HCT116 (cell line): ENCODE measurements around the gene CMBL. TPM values are rescaled to one million over a fixed set of nuclear protein-coding genes. Genes with fewer than 3 reads are reported as not detected.
A peak's percentile ranks its signal among the peaks of the same experiment; 100 is the strongest.

Experiments
- ATAC-seq: fragments of 200-7000 bp; cut with Tn5 transposase; 2 replicates; pipeline ENCODE4 v1.9.1; 2020; ENCODE audit warnings: mild to moderate bottlenecking, moderate library complexity
- BruUV-seq: library from RNA; stranded (reverse); fragments of 400-500 nt; replicated peaks from 2 replicates; lab custom pipeline; 2021; lab: Mats Ljungman, UMichigan
- CTCF ChIA-PET: fragments of 300-600 bp; sonication (Branson Sonifier 250); formaldehyde crosslinking; loops from one replicate; lab custom pipeline; 2021; ENCODE audit warnings: antibody characterized with exemption; lab: Charles Lee
- POLR2A ChIA-PET: fragments of 300-600, 350-600 bp; sonication (Branson Sonifier 250); formaldehyde crosslinking; loops from one replicate; lab custom pipeline; 2021; ENCODE audit warnings: antibody characterized with exemption; lab: Charles Lee
- RAD21 ChIA-PET, 2 experiments: fragments of 300-600 bp; sonication (Branson Sonifier 250); formaldehyde crosslinking; loops; one replicate each; lab custom pipeline; 2023; ENCODE audit warnings: low total read pairs in 2 of 2; ENCODE audit not compliant: uncharacterized antibody in 2 of 2, unreplicated experiment in 2 of 2, low non-redundant PET in 1 of 2; lab: Charles Lee
- DNase-seq: peaks from one replicate; pipeline ENCODE4 v3.0.0-alpha.2; 2010; ENCODE audit warnings: low read depth, low spot score
- H2AFZ ChIP-seq: fragments of 200-600 bp; shearing (Covaris generic), sonication (generic); 2 replicates; pipeline ENCODE4 v1.6.1; 2017; ENCODE audit warnings: low read depth, mixed run types, mixed read lengths, antibody characterized with exemption, low read length; ENCODE audit not compliant: poor library complexity, severe bottlenecking
- H3K27ac ChIP-seq: 2 replicates; pipeline ENCODE4 v1.5.1; 2012; ENCODE audit warnings: low read depth, low read length
- H3K27me3 ChIP-seq: fragments of 200-600 bp; sonication (generic); 2 replicates; pipeline ENCODE4 v1.6.1; 2016; ENCODE audit warnings: mixed run types, low read length, mixed read lengths; ENCODE audit not compliant: insufficient read depth
- H3K36me3 ChIP-seq, 2 experiments: fragments of 200-500 bp in 1 of 2; fragments of 200-600 bp in 1 of 2; sonication (Bioruptor generic) in 1 of 2; sonication (generic) in 1 of 2; 2 replicates each; pipeline versions ENCODE4 v1.5.1 to v1.6.1; 2014 to 2016; ENCODE audit warnings: low read length in 2 of 2, inconsistent platforms in 1 of 2, mixed read lengths in 1 of 2, mixed run types in 1 of 2; ENCODE audit not compliant: insufficient read depth in 2 of 2, control insufficient read depth in 1 of 2
- H3K4me1 ChIP-seq, 2 experiments: fragments of 200-600 bp in 1 of 2; sonication (generic) in 1 of 2; 2 replicates each; pipeline versions ENCODE4 v1.5.1 to v1.6.1; 2012 to 2017; ENCODE audit warnings: low read length in 2 of 2, inconsistent platforms in 1 of 2, mild to moderate bottlenecking in 1 of 2, mixed read lengths in 1 of 2, mixed run types in 1 of 2, moderate library complexity in 1 of 2; ENCODE audit not compliant: insufficient read depth in 2 of 2, control insufficient read depth in 1 of 2
- H3K4me2 ChIP-seq: fragments of 200-600 bp; sonication (generic); 2 replicates; pipeline ENCODE4 v1.6.1; 2017; ENCODE audit warnings: mixed run types, low read length, mixed read lengths
- H3K4me3 ChIP-seq, 2 experiments: fragments of 200-600 bp in 1 of 2; sonication (generic) in 1 of 2; replicated peaks in 1 of 2; 2 replicates each; pipeline ENCODE4 v1.5.1; 2011 to 2016; ENCODE audit warnings: low read length in 2 of 2, control low read depth in 1 of 2, low read depth in 1 of 2, mild to moderate bottlenecking in 1 of 2, mixed read lengths in 1 of 2, mixed run types in 1 of 2
- H3K79me2 ChIP-seq: fragments of 200-600 bp; sonication (generic); 2 replicates; pipeline ENCODE4 v1.6.1; 2017; ENCODE audit warnings: mild to moderate bottlenecking, mixed run types, low read length, moderate library complexity, mixed read lengths; ENCODE audit not compliant: insufficient read depth
- H3K9ac ChIP-seq: fragments of 200-600 bp; sonication (generic); 2 replicates; pipeline ENCODE4 v1.6.1; 2016; ENCODE audit warnings: low read length, mixed read lengths
- H3K9me2 ChIP-seq: fragments of 200-600 bp; sonication (generic), shearing (Covaris generic); 2 replicates; pipeline ENCODE4 v1.6.1; 2017; ENCODE audit warnings: mixed run types, mild to moderate bottlenecking, moderate library complexity; ENCODE audit not compliant: insufficient read depth
- H3K9me3 ChIP-seq, 2 experiments: fragments of 200-500 bp in 1 of 2; fragments of 200-600 bp in 1 of 2; sonication (Bioruptor generic) in 1 of 2; sonication (generic) in 1 of 2; 2 replicates each; pipeline ENCODE4 v1.6.1; 2014 to 2017; ENCODE audit warnings: low read length in 2 of 2, mixed read lengths in 2 of 2, inconsistent platforms in 1 of 2, low read depth in 1 of 2, mild to moderate bottlenecking in 1 of 2, mixed run types in 1 of 2, moderate library complexity in 1 of 2; ENCODE audit not compliant: control insufficient read depth in 1 of 2, insufficient read depth in 1 of 2
- H4K20me1 ChIP-seq: fragments of 200-600 bp; sonication (generic), shearing (Covaris generic); 2 replicates; pipeline ENCODE4 v1.6.1; 2017; ENCODE audit warnings: mixed run types, mild to moderate bottlenecking, moderate library complexity; ENCODE audit not compliant: insufficient read depth
- CBX3 ChIP-seq: IDR thresholded peaks from 2 replicates; pipeline ENCODE4 v1.6.1; 2012; ENCODE audit warnings: low read depth
- CEBPB ChIP-seq: IDR thresholded peaks from 2 replicates; pipeline ENCODE4 v1.6.1; 2012; ENCODE audit warnings: low read depth
- CTCF ChIP-seq, 3 experiments: fragments of 200-600 bp in 1 of 3; sonication (generic) in 1 of 3; IDR thresholded peaks in 2 of 3; conservative IDR thresholded peaks in 1 of 3; 2 replicates each; pipeline ENCODE4 v1.5.1; 2012 to 2017; ENCODE audit warnings: low read depth in 2 of 3, low read length in 2 of 3, antibody characterized with exemption in 1 of 3, borderline replicate concordance in 1 of 3, control low read depth in 1 of 3, mild to moderate bottlenecking in 1 of 3, mixed read lengths in 1 of 3, mixed run types in 1 of 3, moderate library complexity in 1 of 3; ENCODE audit not compliant: insufficient read depth in 1 of 3
- EGR1 ChIP-seq: IDR thresholded peaks from 2 replicates; pipeline ENCODE4 v1.6.1; 2012; ENCODE audit warnings: low read depth
- ELF1 ChIP-seq: IDR thresholded peaks from 2 replicates; pipeline ENCODE4 v1.6.1; 2012; ENCODE audit warnings: low read depth, borderline replicate concordance
- EZH2 ChIP-seq: fragments of 200-600 bp; sonication (generic); IDR thresholded peaks from 2 replicates; pipeline ENCODE4 v1.6.1; 2017; ENCODE audit warnings: antibody characterized with exemption, mixed run types
- FOSL1 ChIP-seq: IDR thresholded peaks from 2 replicates; pipeline ENCODE4 v1.6.1; 2012; ENCODE audit warnings: low read depth
- JUND ChIP-seq: IDR thresholded peaks from 2 replicates; pipeline ENCODE4 v1.6.1; 2012
- POLR2A ChIP-seq: IDR thresholded peaks from 2 replicates; pipeline ENCODE4 v1.7.0; 2011; ENCODE audit warnings: borderline replicate concordance; ENCODE audit not compliant: insufficient read depth, insufficient read length; ENCODE audit errors: extremely low read depth
- RAD21 ChIP-seq: IDR thresholded peaks from 2 replicates; pipeline ENCODE4 v1.6.1; 2012; ENCODE audit warnings: low read depth, mild to moderate bottlenecking
- SIN3A ChIP-seq: IDR thresholded peaks from 2 replicates; pipeline ENCODE4 v1.6.1; 2012; ENCODE audit warnings: low read depth
- SP1 ChIP-seq: IDR thresholded peaks from 2 replicates; pipeline ENCODE4 v1.6.1; 2012; ENCODE audit warnings: low read depth
- TCF7L2 ChIP-seq: IDR thresholded peaks from 2 replicates; pipeline ENCODE4 v1.7.0; 2011; ENCODE audit warnings: borderline replicate concordance, inconsistent platforms; ENCODE audit not compliant: insufficient read depth, insufficient read length; ENCODE audit errors: extremely low read depth
- YY1 ChIP-seq: IDR thresholded peaks from 2 replicates; pipeline ENCODE4 v1.6.1; 2011; ENCODE audit warnings: low read length, low read depth, moderate library complexity, mild to moderate bottlenecking; ENCODE audit not compliant: insufficient replicate concordance; ENCODE audit errors: extremely low read depth
- ZBTB33 ChIP-seq: IDR thresholded peaks from 2 replicates; pipeline ENCODE4 v1.6.1; 2011; ENCODE audit warnings: mild to moderate bottlenecking, low read length, moderate library complexity; ENCODE audit not compliant: insufficient replicate concordance; ENCODE audit errors: extremely low read depth
- ZNF274 ChIP-seq: fragments of 200-500 bp; sonication (Bioruptor generic); IDR thresholded peaks from 2 replicates; pipeline ENCODE4 v1.6.1; 2014; ENCODE audit warnings: mild to moderate bottlenecking, low read depth, low read length, inconsistent platforms
- intact Hi-C: fragments of 100-400 bp; cut with micrococcal nuclease; formaldehyde crosslinking; loops from 2 replicates; pipeline ENCODE4 v1.10.0; 2022
- total RNA-seq: library from RNA; stranded (reverse); gene quantifications from one replicate; pipeline ENCODE4 v1.2.1, GENCODE V29; 2021; ENCODE audit not compliant: unreplicated experiment
- TF ChIP-seq, protein P1 (sequence below): IDR thresholded peaks from 2 replicates; pipeline ENCODE4 v1.6.1; 2012
- TF ChIP-seq, protein P2 (sequence below): IDR thresholded peaks from 2 replicates; pipeline ENCODE4 v1.6.1; 2012
- TF ChIP-seq, protein P3 (sequence below): IDR thresholded peaks from 2 replicates; pipeline ENCODE4 v1.6.1; 2012; ENCODE audit warnings: low read depth

CMBL gene
- total RNA-seq, 1 experiment from 2014 or later, result 51.0 TPM

DNA sequence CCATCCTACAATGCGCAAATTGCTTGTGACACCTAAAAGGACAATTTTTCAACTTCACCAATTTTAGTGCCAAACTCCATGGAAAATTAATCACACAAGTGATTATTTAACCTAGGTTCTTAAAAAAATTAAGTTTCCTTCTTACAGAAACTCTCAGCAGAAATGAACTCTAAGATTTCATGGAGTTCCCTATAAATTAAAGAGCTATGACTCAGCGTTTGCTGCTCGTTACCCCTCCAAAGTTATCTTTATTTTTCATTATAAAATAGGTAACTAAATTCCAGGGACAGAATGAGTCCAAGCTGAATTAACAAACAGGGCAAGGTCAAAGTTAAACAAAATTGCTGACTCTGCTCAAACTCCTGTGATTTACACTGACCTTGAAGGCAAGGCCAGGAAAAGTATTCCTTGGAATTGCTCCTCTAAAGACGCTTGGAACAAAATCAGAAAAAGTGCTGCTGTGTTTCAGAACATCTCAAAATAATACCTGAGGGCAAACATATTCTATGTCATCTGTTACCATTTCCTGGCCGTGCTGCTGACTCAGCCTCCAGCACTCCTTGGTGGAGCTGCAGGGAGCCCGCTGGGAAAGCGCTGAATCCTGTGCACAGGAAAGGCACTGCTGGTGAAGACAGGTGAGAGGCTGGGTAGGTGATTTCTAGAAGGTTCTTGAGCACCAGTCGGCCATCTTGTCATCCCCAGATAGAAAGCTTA is 2.5 kb upstream of the CMBL start:
- ChIA-PET RAD21 (no interaction called here), POLR2A (interaction anchor here (0.7 to 3.2 kb wide), 2 partner anchors 16 to 44 kb away, joined by 3 to 14 read pairs; partner anchors contain the start of gene MARCHF6), CTCF (interaction anchor here (0.7 to 1.9 kb wide), 2 partner anchors 26 to 54 kb away, joined by 3 to 6 read pairs; no protein-coding TSS in a partner anchor)
- no peaks in the 10 kb centered on the region for H3K27me3 ChIP-seq
- ATAC-seq (peak; percentile 55), DNase-seq (peak; percentile 69)
- H4K20me1 ChIP-seq, result no peaks in the 10 kb centered on the region
- intact Hi-C loops, result no loop called here
- H3K9ac ChIP-seq, result peak overlapping the region; percentile 39
- peaks cover 42 to 49% of the 10 kb centered on the region in 2 experiments for H3K4me1 ChIP-seq
- 0 out of 2 replicates have a peak, but pooled peaks cover 5% of the 10 kb centered on the region for H3K79me2 ChIP-seq
- H3K27ac ChIP-seq, result peak overlapping the region; percentile 57
- BruUV-seq, result no TSS peak
- H3K36me3 ChIP-seq, result no peaks in the 10 kb centered on the region
- no peak overlapping the region for H3K4me3 ChIP-seq
- peak overlapping the region; percentile 60 for H3K4me2 ChIP-seq
- no peaks in the 10 kb centered on the region for H3K9me3 ChIP-seq
- peak overlapping the region; percentile 97 for H2AFZ ChIP-seq
- H3K9me2 ChIP-seq, result no peaks in the 10 kb centered on the region
- TF ChIP-seq RAD21 (no peak), ELF1 (no peak), ZNF274 (no peak), CEBPB (no peak; the same call in 1 of the 2 replicates), YY1 (peak; percentile 52), EGR1 (no peak), ZBTB33 (no peak), POLR2A (no peak), SIN3A (no peak; the same call in 1 of the 2 replicates), CBX3 (peak; percentile 84; the same call in 1 of the 2 replicates), EZH2 (no peak), FOSL1 (peak; percentile 52; the same call in 1 of the 2 replicates), TCF7L2 (peak; percentile 16), JUND (peak; percentile 64), SP1 (peak; percentile 47), CTCF (IDR thresholded peaks at IDR 0.05 in 2 of 3, conservative IDR thresholded peaks at IDR 0.05 in 1 of 3; ENCODE audit: borderline replicate concordance in 1 of 3, insufficient read depth in 1 of 3, low read depth in 2 of 3, low read length in 2 of 3) (no peak)
- TF ChIP-seq, protein P1, sequence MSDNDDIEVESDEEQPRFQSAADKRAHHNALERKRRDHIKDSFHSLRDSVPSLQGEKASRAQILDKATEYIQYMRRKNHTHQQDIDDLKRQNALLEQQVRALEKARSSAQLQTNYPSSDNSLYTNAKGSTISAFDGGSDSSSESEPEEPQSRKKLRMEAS, result peak; percentile 80
- TF ChIP-seq, protein P2, sequence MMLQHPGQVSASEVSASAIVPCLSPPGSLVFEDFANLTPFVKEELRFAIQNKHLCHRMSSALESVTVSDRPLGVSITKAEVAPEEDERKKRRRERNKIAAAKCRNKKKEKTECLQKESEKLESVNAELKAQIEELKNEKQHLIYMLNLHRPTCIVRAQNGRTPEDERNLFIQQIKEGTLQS, result no peak
- TF ChIP-seq, protein P3, sequence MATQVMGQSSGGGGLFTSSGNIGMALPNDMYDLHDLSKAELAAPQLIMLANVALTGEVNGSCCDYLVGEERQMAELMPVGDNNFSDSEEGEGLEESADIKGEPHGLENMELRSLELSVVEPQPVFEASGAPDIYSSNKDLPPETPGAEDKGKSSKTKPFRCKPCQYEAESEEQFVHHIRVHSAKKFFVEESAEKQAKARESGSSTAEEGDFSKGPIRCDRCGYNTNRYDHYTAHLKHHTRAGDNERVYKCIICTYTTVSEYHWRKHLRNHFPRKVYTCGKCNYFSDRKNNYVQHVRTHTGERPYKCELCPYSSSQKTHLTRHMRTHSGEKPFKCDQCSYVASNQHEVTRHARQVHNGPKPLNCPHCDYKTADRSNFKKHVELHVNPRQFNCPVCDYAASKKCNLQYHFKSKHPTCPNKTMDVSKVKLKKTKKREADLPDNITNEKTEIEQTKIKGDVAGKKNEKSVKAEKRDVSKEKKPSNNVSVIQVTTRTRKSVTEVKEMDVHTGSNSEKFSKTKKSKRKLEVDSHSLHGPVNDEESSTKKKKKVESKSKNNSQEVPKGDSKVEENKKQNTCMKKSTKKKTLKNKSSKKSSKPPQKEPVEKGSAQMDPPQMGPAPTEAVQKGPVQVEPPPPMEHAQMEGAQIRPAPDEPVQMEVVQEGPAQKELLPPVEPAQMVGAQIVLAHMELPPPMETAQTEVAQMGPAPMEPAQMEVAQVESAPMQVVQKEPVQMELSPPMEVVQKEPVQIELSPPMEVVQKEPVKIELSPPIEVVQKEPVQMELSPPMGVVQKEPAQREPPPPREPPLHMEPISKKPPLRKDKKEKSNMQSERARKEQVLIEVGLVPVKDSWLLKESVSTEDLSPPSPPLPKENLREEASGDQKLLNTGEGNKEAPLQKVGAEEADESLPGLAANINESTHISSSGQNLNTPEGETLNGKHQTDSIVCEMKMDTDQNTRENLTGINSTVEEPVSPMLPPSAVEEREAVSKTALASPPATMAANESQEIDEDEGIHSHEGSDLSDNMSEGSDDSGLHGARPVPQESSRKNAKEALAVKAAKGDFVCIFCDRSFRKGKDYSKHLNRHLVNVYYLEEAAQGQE, result no peak
